ENCODE data around the gene SCTR. TPM values are rescaled to one million over a fixed set of nuclear protein-coding genes. Genes with fewer than 3 reads are reported as not detected.

The SCTR gene
- total and polyA plus RNA-seq, 2 of the 8 experiments (the other 6 are each of a cell fraction or from before 2014, with no cell fraction given): 0.15 TPM; not detected in 1

DNA sequence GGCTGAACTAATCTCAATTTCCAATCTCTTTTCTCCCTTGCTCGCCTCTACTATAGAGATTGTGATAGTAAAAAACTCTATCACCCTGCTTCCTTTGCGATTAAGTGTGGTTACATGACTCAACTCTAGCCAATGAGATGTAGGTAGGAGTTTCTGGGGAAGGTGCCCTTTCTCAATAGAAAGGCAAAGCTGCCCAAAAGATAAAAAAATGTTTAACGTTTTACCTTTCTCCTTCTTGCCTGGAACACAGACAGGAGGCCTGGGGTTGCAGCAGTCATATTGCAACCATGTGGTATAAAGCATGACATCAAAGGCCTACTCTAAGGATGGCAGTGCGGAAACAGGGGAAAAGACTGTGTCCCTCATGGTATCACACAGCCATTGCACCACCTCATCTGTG lies 61.1 kb downstream of the SCTR start:
- Histone ChIP-seq H4K8ac (ENCODE audit: extremely low read depth, insufficient read depth, low read length) (no peak overlapping the region), H4K91ac (replicated peaks; ENCODE audit: insufficient read length, low read length) (no peak overlapping the region), H3K79me1 (ENCODE audit: low read depth, low read length) (no peaks in the 10 kb centered on the region), H2BK12ac (ENCODE audit: low read depth, low read length) (no peak overlapping the region), H2BK120ac (replicated peaks; ENCODE audit: low read depth, low read length) (no peak overlapping the region), H3K4ac (replicated peaks; ENCODE audit: insufficient read length, low read depth, low read length) (no peak overlapping the region), H3K36me3 (ENCODE audit: control insufficient read depth in 2 of 4, insufficient read depth in 4 of 4, low read length in 3 of 4) (no peaks in the 10 kb centered on the region), H3K4me3 (ENCODE audit: extremely low read depth in 1 of 4, insufficient read depth in 2 of 4, low read depth in 3 of 4, low read length in 4 of 4) (no peak overlapping the region), H3K9me3 (ENCODE audit: insufficient read depth in 2 of 2, low read depth in 1 of 2, low read length in 1 of 2) (no peaks in the 10 kb centered on the region), H3K4me1 (replicated peaks in 1 of 4; ENCODE audit: control insufficient read depth in 3 of 4, insufficient read depth in 4 of 4, low read length in 3 of 4) (no peaks in the 10 kb centered on the region), H3K18ac (ENCODE audit: extremely low read depth, low read length) (no peak overlapping the region), H3K56ac (replicated peaks; ENCODE audit: insufficient read length, low read depth, low read length) (no peak overlapping the region), H3K23me2 (ENCODE audit: low read depth, low read length) (peaks cover 2% of the 10 kb centered on the region; the same call in 1 of the 2 replicates), H3K27ac (ENCODE audit: low read depth, low read length) (no peak overlapping the region), H2BK20ac (ENCODE audit: low read length) (no peak overlapping the region), H3K4me2 (ENCODE audit: insufficient read depth in 1 of 2, low read depth in 2 of 2, low read length in 2 of 2) (no peak overlapping the region), H4K5ac (ENCODE audit: insufficient read length, low read depth, low read length) (no peak overlapping the region), H3K27me3 (replicated peaks in 1 of 4; ENCODE audit: control insufficient read depth in 3 of 4, extremely low read depth in 1 of 4, insufficient read depth in 3 of 4, low read length in 3 of 4) (no peaks in the 10 kb centered on the region; a peak in 1 of 7 replicates), H3K23ac (ENCODE audit: insufficient read length) (no peak overlapping the region), H2AFZ (ENCODE audit: low read length) (no peak overlapping the region), H3K79me2 (ENCODE audit: control insufficient read depth in 1 of 2, insufficient read depth in 2 of 2, low read length in 2 of 2) (no peaks in the 10 kb centered on the region), H2AK5ac (ENCODE audit: low read depth, low read length) (0 out of 2 replicates have a peak overlapping the region, but pooled peaks have one; percentile 75), H2BK5ac (ENCODE audit: low read depth, low read length) (no peak overlapping the region), H3K9ac (replicated peaks in 1 of 4; ENCODE audit: extremely low read depth in 1 of 4, low read depth in 3 of 4, low read length in 3 of 4) (no peak overlapping the region), H4K20me1 (replicated peaks in 1 of 2; ENCODE audit: control insufficient read depth in 1 of 2, insufficient read depth in 2 of 2, low read length in 2 of 2) (no peaks in the 10 kb centered on the region), H3K14ac (ENCODE audit: insufficient read length) (no peak overlapping the region), H2BK15ac (ENCODE audit: low read length) (no peak overlapping the region)
- no peak for FAIRE-seq
- DNase-seq (ENCODE audit: low read depth in 1 of 2, low spot score in 2 of 2): no peak
- ChIA-PET CTCF (ENCODE audit: partially characterized antibody) (interaction anchor here (0.9 to 9.6 kb wide), 2 partner anchors 13 to 56 kb away, joined by 3 to 90 read pairs; no protein-coding TSS in a partner anchor), POLR2A (ENCODE audit: partially characterized antibody) (no interaction called here)
- WGBS, 2 experiments (ENCODE audit: extremely low coverage in 1 of 2, insufficient coverage in 1 of 2, insufficient read length in 1 of 2, insufficient replicate concordance in 2 of 2, low coverage in 1 of 2, low lambda C conversion rate in 2 of 2, missing lambda C conversion rate in 1 of 2): 78% methylated on average over 4 of the region's 4 CpGs; no CpG with 5 or more reads in 1 of the 2 experiments
- TF ChIP-seq SRF (IDR thresholded peaks at IDR 0.05; ENCODE audit: low read depth, low read length) (no peak), SP1 (IDR thresholded peaks at IDR 0.05; ENCODE audit: low read depth, low read length) (no peak), SIN3A (conservative IDR thresholded peaks at IDR 0.05 in 1 of 2, IDR thresholded peaks at IDR 0.05 in 1 of 2; ENCODE audit: low read depth in 1 of 2, low read length in 2 of 2) (no peak), SIRT6 (IDR thresholded peaks at IDR 0.05; ENCODE audit: low read length) (no peak), RXRA (IDR thresholded peaks at IDR 0.05; ENCODE audit: insufficient read depth, low read depth, low read length) (no peak)
- TF ChIP-seq, protein P1, sequence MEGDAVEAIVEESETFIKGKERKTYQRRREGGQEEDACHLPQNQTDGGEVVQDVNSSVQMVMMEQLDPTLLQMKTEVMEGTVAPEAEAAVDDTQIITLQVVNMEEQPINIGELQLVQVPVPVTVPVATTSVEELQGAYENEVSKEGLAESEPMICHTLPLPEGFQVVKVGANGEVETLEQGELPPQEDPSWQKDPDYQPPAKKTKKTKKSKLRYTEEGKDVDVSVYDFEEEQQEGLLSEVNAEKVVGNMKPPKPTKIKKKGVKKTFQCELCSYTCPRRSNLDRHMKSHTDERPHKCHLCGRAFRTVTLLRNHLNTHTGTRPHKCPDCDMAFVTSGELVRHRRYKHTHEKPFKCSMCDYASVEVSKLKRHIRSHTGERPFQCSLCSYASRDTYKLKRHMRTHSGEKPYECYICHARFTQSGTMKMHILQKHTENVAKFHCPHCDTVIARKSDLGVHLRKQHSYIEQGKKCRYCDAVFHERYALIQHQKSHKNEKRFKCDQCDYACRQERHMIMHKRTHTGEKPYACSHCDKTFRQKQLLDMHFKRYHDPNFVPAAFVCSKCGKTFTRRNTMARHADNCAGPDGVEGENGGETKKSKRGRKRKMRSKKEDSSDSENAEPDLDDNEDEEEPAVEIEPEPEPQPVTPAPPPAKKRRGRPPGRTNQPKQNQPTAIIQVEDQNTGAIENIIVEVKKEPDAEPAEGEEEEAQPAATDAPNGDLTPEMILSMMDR (IDR thresholded peaks at IDR 0.05; ENCODE audit: control extremely low read depth in 1 of 3, insufficient read depth in 1 of 3, low read depth in 1 of 3, low read length in 3 of 3): no peak

Data from H1 (cell line).